Left hindlimb (tissue), 1 donor: ENCODE measurements around the gene DCANP1.

Experiments used
- DNase-seq: peaks from one replicate; pipeline ENCODE4 v3.0.0-alpha.2; 2018

DCANP1 gene

DNA sequence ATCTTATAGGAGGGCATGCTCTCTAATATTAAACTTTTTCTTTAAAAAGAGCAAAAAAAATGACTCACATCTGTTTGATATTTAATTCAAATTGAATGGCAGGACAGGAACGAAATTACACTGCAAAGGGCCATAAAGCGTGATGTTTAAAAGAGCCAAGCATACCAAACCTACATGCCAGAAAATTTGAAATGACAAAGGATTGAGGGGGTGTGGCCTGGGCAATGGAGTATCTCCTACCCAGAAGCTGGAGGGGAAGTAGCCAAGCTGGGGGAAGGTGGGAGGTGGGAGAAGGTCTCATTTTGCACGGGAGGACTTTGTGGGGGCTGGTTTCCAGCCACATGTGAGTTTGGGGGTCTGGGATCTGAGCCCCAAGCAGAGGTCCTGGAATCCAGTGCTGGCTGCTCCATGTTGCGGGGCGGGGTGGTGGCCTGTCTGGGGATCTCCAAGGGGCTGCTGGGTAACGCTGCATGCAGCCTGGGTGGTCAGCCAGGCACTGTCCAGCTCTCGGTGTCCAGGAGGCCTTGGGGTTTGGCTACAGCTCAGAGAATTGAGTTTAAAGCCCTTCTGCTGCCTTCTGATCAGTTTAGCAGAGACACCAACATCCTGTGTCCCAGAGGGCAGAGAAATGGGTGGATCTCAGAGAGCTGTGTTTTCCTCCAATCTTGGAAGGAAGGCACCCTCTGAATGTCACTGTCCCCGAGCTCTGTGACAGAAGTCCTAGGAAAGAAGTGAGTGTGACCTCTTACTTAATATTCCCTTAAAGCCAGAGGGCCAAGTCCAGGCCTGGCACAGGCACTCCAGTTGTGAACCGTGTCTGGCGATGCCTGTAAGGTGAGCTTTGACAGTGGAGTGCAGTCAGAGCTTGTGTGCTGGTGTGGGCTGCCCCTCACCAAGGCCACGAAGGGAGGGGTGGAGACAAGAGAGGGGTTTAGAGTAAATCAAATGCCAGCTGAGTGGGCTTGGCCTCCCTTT is 7.6 kb downstream of the DCANP1 start:
- peak; percentile 83 for DNase-seq

DNA sequence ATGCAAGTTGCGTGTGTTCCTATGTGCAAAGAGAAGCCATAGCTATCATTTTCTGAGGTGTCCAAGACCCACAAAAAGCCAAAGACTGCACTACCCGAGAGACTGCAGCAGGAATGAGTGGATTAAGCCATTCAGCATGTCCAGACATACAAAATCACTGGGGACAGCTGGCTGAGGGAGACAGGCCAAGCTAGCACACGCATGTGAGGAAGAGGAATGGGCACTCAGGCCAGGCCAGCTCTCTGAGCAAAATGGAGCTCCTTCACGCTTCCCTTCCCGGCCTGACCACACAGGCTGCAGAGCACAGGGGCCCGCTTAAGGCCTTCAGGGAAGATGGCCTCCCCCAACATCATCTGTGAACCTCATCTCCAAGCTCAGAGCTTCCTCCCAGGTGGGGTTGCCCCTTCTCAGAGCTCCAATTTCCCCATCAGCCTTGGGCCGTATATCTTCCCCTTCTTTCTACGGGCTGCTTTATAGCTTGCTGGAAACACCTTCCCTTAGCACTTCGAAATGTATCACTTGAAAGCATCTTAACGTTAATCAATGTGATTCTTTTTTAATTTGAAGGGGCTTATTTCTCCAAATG is 8.4 kb downstream of the DCANP1 start:
- DNase-seq, result peak; percentile 61

DNA sequence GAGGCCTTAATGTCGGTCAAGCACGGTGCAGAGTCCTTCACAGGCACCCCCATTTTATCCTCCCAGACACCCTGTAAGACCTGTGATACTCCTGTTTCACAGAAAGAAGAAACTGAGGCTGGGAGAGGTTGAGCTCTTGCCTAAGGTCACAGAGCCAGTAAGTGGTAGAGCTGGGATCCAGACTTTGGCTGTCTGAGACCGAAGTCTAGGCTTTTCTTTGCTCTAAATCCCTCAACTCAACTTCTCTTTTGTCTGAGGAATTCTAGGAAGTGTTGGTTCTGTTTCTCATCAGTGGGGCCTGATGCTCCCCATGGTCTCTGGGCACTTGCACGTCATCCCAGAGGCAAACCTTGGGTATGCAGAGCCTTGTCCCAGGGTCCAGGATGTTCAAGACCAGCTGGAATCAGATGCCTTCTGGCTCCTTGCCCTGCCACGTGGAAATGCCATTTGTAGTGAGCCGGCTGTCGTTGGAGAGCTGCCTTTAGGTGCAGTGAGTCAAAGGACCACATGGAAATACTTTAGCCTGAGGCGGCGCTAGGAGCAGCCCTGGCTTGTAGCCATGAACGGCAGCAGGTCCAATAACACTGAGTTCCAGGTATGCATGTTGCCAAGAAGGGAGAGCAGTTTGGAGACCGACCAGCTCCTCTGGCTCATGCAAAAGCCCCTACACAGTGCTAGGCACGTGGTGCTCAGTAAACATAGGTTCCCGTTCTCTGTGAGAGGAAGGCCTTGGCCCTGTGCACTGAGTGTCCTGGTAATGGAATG is 9.2 kb downstream of the DCANP1 start:
- DNase-seq, result peak; percentile 87

DNA sequence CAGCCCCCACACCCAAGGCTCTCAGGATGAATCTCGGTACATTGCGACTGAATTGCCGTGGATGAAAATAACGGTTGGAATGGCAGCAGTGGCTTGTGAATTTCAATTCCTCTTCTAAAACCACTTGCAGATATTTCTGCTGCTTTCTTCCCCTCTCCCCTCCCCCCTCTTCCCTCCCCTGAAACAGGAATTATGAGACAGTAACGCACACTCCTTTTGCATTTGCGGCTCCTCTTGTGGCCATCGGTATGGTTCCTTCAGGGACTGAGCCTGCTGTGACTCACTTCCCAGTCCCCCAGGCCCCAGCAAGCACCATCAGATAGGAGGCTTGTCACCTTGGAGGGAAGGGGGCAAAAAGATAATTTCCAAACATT is 9.7 kb downstream of the DCANP1 start:
- DNase-seq, result no peak

DNA sequence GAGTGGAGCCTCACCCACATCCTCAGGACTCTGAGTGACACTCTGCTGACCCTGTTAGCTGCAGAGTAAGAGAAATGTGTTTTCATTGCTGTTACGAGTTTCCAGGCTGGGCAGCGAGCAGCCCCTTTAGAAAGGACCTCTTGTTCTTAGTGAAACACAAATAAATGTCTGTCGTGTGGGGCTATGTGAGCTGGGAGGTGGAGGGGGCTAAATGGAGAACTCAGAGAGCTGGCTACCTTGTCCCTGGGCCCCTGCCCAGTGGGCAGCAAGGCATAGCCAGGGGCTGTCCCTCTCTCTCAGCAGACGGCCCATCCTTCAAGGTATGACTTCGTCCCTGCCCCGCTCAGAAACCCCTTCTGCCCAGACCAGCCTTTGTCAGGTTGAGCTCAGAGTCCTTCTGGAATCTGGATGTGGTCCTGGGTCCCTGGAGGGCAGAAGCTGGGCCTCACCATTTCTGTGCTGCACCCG is 10.2 kb downstream of the DCANP1 start:
- peak; percentile 56 for DNase-seq

DNA sequence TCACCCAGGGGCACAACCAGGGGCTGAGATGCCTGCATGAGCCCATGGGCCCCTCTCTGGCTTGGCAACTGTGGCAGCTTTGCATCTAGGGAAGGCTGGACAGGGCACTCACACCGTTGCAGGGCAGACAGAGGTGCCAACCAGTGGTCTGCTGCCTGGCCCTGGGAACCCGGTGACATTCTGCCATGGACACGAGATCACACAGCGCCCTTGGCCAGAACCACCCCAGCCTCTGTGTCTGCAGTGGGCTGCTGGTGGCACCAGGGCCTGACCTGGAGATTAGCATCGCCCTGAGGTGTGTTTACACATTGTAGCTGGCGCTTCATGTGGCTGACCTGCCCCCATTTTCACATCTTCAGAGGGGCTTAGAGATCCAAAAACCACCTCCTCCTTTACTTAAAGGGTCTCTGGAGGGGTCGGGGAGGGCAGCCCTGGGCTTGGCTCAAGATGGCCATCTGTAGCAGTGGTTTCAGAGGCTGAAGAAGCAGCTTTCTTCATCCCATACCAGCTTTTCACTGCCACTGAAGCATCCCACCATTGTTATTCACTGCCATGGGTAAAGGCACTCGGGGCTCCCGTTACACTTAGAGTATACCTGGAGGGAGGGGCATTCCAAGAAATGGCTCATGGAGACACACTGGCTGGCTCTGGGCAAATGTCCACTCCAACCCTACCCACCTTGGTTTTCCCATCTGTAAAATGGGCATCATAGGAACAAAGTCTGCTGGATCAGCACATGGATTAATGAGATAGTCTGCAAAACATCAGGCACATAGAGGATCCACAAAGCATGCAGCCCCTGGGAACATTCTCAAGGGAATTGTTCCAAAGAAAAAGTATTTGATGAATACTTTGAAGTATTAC is 11.4 kb downstream of the DCANP1 start:
- DNase-seq, result no peak

DNA sequence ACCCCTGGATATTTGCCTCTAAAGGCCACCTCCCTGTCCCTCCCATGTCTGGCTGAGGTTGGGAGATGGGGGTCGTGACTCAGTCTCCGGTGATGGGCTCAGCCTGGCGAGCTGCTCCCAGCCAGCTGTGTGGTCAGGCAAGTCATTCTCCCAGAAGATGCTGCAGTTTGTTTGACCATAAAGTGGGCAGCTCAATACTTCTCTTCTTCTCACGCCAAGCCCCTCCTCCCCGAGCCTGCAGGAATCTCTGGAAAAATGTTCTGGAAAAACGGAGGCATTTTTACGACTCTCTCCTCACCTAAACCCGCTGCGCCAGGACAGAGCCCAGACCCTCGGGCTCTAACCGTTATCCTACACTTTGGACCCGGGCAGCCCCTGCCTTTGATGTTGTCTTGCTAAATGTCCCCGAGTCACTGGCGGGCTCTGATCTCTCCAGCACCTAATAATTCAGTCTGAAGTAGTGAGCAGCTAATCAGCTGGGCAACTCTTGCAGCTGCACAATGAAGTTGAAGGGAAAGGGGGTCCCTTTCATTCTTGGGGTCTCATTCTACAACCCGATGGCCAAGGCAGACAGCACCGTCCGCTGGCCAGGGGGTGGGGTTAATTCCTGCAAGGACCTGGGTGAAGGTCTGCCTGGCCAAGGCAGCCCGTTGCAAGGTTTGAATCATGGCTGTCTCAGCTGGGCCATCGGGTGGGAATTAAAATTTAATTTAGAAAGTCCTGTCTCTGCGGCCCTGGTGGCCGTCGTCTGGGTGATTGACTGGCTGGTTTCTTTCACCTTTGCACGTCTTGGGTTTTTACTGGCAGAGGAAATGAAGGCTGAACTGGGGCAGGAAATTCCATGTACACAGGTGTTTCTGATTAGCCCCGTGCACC is 12.3 kb downstream of the DCANP1 start:
- DNase-seq, result no peak

DNA sequence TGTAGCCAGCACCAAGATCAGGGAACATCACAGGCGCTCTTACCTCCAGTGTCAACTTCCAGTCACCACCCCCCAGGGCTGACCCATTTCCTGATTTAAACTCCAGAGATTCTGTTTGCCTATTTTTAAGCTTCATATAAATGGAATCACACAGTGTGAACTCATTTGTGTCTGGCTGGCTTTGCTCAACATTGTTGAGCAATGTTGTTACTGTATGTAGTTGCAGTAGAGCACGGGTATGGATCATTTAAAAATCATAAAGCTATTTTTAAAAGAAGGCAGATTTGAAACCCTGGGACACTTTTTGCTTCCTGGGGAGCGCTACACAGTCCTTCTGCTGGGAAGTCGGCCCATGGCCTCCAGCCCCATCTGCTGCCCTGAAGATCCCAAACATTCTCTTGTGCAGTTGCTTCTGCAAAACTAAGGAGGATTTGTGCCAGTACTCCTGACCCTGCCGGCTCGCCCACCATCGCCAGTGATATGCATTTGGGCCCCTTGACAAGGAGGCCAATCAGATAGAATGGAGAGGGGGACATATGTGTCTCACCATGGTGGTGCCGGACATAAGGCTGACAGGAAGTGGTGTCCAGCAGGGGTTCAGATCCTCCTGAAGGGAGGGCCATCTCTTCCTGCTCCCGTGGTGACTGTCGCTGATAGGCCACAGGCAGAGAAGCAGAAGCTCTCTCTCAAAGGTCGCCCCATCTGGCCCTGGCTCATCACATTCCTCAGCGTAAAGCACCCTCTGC is 13.3 kb downstream of the DCANP1 start:
- DNase-seq, result no peak

DNA sequence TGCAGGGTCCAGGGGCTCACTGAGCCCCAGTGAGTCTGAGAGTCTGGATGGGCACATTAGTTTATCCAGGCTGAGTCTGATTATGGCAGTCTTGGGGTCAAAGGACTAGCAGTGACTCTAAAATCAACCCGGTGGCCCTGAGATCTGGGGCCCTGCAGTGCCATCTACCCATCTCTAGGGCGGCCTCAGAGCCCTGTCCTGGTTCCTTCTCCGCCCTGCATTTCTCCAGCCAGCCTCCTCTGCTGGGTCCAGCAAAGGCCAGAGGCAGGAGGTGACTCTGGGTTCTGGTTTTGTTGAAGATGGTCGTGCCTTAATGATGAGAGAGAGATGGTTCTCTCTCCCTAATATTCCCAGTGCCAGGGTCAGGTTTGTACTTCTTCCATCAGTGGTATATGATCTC is 15.0 kb downstream of the DCANP1 start:
- DNase-seq, result no peak

DNA sequence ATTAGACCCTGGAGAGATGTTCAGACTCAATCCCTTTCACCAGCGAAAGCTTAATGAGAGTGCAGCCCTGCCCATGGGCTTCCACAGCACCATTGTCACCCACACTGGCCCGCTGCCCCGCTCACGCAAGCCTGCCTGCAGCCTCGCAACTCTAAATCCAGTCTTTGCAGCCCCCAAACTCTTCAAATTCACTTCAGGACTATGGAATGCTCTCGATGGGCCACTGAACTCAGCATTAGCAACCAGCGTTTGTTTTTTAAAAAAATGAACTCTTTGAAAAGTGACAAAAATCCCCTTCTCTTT is 17.1 kb downstream of the DCANP1 start:
- no peak for DNase-seq

DNA sequence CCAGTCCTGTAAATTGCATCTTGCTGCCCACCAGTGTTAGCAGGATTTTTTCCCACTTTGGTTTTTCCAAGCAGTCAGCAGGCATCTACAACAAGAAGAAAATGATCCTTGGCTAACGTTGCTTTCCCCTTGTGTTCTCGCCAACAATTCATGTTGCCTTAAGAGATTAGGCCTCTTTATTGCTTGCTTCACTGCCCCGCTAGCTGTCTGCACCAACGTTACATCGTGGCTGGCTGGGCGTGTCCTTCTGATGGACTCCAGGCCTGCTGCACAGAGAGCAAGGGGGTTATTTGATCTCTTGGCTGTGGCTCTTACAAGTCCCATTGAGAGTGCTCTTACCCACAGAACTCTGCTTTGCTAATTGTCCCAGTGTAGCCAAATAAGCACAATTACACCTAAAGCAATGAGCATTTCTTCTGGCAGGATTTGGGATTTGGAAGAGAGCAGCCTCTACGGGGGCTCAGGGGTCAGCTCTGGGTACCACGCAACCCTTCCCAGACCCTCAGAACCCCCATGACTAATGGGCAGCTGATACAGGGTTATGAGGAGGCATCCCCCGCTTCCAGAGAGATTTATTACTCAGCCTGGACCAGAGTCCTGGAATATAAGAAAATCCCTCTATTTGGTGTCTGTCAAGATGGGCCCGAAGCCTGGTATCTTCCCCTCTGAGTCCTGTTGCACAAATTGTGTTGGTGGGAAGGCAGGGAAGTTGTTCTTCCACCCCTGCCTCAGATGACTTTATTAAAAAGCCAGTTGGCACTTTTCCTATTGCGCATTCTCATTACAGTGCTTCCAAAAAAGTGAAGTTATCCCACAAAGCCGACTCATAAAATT is 17.6 kb downstream of the DCANP1 start:
- peak; percentile 72 for DNase-seq

DNA sequence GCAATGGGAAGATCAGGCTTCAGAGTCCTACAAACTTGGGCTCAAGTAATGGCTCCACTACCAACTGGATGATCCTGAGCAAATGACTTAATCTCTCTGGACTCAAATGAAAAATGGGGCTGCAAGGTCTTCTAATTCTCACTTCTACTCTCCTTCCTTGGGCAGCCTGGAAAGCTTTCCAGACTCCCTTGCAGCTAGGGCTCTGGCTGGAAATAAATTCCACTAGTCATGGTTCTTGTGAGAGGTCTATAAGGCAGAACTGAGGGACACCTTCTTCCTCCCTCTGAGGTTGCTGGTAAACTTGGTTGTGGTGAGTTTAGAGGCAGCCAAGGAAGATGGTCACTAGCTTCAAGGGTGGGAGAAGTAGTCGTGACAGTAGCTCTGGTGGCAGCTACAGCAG is 18.6 kb downstream of the DCANP1 start:
- DNase-seq, result no peak

DNA sequence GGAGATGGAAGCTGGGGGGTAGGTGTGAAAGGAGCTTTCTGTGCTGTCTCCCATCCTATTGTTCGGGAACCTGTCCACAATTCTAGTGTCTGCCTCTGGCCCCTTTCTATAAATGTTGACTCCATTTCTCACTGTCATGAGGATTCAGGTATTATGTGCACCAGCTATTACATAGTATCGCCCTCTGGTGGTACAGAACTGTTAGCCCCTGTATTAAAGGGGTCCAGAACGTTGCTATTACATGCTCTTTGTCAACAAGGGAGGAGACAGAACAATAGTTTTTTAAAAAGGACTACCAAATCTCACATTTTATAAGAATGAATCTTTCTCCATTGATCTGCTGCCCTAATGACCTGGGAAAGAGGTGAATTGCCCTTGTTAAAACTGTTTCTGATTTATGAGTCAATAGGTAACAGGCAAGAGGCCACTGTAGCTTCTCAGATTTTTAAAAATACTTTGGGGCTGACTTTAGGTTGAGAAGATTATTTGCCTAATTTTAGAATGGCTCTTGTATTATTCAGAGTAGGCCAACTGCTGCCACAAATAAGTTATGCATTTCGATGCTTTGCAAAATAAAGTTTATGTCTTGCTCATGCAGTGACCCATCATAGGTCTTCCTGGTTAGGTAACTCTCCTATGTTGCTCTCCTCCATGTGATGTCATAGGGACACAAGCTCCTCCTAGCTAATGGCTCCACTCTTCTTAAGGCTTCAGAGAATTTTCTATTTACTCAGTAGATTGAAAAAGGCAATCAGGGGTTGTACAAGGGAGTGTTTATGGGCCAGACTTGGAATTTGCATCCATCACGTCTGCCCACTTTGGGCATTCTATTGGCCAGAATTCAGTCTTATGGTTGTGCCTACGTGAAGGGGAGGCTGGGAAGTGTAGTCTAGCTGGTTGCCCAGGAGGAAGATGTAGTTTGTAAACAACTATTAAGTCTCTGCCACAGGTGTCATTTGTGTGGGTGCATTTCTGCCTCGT is 20.8 kb downstream of the DCANP1 start:
- DNase-seq, result no peak

DNA sequence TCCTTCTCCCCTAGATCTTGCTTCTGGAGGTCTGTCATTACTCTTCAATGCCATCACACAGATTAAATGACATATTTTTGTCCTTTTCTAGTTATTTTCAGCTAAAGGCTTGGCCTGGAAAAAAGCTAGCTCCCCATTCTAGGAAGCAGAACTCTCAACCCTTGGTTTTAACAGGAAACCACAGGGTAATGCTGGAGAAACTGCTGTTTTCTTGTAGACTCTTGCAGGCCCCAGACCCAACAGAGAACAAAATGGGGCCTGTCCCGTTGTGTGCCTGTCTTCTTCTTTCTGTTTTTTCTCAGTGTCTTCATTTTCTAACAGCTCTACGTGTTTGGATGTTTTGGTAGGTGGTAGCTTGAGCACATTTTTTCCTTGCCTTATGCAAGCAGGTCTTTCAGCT is 21.5 kb downstream of the DCANP1 start:
- DNase-seq, result no peak

DNA sequence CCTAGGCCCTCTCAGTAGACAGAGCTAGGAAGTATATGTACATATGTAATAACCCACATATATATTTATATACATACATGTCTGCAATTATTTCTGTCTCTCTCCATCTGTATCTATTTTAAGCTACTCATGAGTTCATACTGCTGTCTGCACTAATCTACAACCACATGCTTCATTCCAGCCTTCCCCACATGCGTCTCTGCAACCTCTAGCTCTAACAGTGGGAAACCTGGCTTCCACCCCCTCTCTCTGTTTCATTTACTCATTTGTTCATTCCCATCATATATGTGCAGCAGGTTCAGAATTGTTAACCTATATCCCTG is 23.3 kb downstream of the DCANP1 start:
- DNase-seq, result no peak

DNA sequence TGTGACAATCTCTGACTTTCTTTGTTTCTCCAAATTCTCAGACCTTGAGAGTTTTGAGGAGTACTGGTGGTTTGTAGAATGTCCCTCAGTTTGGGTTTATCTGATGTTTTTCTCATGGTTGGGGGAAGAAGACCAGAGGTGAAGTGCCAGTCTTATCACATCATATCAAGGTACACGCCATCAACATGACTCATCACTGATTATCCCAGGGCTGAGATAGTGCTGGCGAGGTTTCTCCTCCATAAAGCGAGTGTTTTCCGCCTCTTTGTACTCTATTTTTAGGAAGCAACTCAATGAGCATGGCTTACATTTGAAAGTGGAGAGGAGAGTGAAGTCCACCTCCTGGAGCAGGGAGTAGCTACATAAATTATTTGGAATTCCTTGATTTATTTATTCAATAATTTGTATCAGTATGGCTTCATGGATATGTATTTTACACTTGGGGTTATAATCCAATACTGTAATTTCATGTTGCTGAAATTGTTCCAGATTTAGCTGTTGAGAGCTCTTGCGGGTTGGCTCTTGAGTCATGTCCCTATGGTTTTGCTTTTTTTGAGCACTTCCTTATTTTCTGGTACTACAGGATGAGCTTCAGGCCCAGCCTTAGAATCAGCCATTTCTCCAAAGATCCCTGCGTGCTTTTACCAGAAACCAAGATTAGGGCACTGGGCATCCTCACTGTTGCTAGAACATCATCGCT is 23.9 kb downstream of the DCANP1 start:
- no peak for DNase-seq

DNA sequence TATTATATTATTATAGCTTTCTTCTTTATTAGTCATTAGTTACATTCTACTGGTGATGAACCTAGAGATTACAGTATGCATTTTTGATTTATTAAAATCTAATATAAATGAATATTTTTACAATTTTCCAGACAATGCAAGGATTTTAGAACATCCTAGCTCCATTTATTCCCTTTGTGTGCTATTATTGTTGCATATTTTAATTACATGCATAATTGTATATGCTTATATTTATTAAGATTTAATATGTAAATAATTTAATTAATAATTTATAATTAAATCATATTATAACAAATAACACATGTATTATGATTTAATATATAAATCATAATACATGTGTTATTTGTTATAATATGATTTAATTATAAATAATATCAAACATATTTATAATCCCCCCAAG is 24.7 kb downstream of the DCANP1 start:
- DNase-seq, result no peak

DNA sequence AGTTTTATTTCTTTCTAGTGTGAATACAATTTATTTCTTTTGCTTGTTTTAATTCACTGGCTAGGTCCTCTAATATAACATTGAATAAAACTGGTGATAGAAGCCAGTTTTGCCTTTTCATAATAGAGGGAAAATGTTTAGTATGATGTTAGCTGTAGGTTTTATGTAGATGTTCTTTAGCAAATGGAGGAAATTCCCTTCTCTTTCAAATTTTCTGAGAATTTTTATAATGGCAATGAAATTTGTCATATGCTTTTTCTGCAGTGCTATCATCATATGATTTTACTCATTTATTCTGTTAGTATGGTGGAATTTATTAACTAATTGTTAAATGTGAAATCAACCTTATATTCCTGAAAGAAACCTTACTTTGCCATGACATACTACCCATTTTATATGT is 30.1 kb downstream of the DCANP1 start:
- DNase-seq, result no peak
